Naive thymus-derived CD8-positive, alpha-beta T cell (primary cell): ENCODE measurements around the gene SUPV3L1. TPM values are rescaled to one million over a fixed set of nuclear protein-coding genes. Genes with fewer than 3 reads are reported as not detected.
"Not testable (repeated sequence)": the region's sequence is repeated elsewhere in the genome, so short reads cannot be mapped to it uniquely, and the experiment has no call there.

Source experiments
- ATAC-seq, 2 donors: fragments of 150-1000 bp; cut with Tn5 transposase in 1 of 2; sonication (Bioruptor Pico), chemical (Tn5 transposase) in 1 of 2; 1 replicate in 1 of 2; 2 replicates in 1 of 2; pipeline ENCODE4 v1.10.0; 2021; ENCODE audit warnings: mild to moderate bottlenecking in 2 of 2, moderate library complexity in 2 of 2
- POLR2A ChIA-PET: fragments of 350-600 bp; sonication (Branson Sonifier 250); formaldehyde crosslinking; loops from one replicate; lab custom pipeline; 2021; ENCODE audit warnings: antibody characterized with exemption; lab: Charles Lee
- DNase-seq, 10 donors: peaks; one replicate each; pipeline versions ENCODE4 v3.0.0 to v3.0.0-alpha.2; 2020 to 2022
- H3K27ac Mint-ChIP-seq, 10 donors: one replicate each; pipeline ENCODE4 v1.8.0; 2020 to 2022; ENCODE audit warnings: mild to moderate bottlenecking in 10 of 10, mixed read lengths in 10 of 10, moderate library complexity in 4 of 10, inconsistent platforms in 1 of 10
- H3K27me3 Mint-ChIP-seq, 5 donors: one replicate each; pipeline ENCODE4 v1.8.0; 2021 to 2022; ENCODE audit warnings: mixed read lengths in 5 of 5
- H3K36me3 Mint-ChIP-seq, 3 donors: one replicate each; pipeline ENCODE4 v1.8.0; 2020 to 2022; ENCODE audit warnings: mixed read lengths in 3 of 3, mild to moderate bottlenecking in 2 of 3, inconsistent platforms in 1 of 3
- H3K4me1 Mint-ChIP-seq, 4 donors: one replicate each; pipeline ENCODE4 v1.8.0; 2021 to 2022; ENCODE audit warnings: mixed read lengths in 4 of 4
- H3K4me3 Mint-ChIP-seq, 10 donors: one replicate each; pipeline ENCODE4 v1.8.0; 2020 to 2022; ENCODE audit warnings: mild to moderate bottlenecking in 10 of 10, mixed read lengths in 10 of 10, moderate library complexity in 6 of 10, inconsistent platforms in 1 of 10
- H3K9me3 Mint-ChIP-seq, 9 donors: one replicate each; pipeline ENCODE4 v1.8.0; 2020 to 2022; ENCODE audit warnings: mixed read lengths in 9 of 9, mild to moderate bottlenecking in 3 of 9, inconsistent platforms in 1 of 9, moderate library complexity in 1 of 9
- polyA plus RNA-seq, 3 donors: library from polyadenylated mRNA; unstranded; fragments of 300-500 nt; fragmentation: Illumina TruSeq; gene quantifications; one replicate each; pipeline ENCODE4 v1.2.3, GENCODE V29; 2021
- total RNA-seq, 8 experiments: library from RNA in 2 of 8; stranded (reverse) in 2 of 8; gene quantifications; one replicate each; pipeline ENCODE4 v1.2.3 and lab custom pipeline; 2021 to 2026

The SUPV3L1 gene
- total and polyA plus RNA-seq, 5 experiments from 2014 or later, result 10.8 to 40.3 (median 17.8) TPM

DNA sequence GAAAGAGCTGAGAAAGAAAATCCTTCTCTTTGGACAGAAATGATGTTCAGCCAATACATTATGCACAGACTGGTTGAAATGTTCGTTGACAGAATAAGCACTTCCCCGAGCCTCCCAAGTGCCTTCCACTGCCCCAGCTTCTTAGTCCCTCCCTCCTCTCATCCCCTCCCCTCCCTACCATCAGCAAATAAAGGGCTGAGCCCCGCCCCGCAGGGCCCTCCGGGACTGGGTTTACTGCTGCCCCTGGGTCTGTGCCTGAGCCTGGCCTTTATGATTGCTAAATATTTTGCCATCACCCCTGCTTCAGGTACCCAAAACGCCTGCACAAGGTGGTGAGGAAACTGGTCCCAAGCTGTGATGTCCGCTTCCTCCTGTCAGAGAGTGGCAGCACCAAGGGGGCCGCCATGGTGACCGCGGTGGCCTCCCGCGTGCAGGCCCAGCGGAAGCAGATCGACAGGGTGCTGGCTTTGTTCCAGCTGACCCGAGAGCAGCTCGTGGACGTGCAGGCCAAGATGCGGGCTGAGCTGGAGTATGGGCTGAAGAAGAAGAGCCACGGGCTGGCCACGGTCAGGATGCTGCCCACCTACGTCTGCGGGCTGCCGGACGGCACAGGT lies 68.2 kb downstream of the SUPV3L1 start:
- DNase-seq, result no peak
- Mint-ChIP-seq H3K9me3 (no peaks in the 10 kb centered on the region), H3K4me1 (no peaks in the 10 kb centered on the region), H3K27me3 (no peaks in the 10 kb centered on the region), H3K27ac (no peak overlapping the region), H3K4me3 (no peak overlapping the region), H3K36me3 (peaks cover 0 to 11% (median 0%) of the 10 kb centered on the region in 3 donors)
- POLR2A ChIA-PET, result no interaction called here
- no peak for ATAC-seq

DNA sequence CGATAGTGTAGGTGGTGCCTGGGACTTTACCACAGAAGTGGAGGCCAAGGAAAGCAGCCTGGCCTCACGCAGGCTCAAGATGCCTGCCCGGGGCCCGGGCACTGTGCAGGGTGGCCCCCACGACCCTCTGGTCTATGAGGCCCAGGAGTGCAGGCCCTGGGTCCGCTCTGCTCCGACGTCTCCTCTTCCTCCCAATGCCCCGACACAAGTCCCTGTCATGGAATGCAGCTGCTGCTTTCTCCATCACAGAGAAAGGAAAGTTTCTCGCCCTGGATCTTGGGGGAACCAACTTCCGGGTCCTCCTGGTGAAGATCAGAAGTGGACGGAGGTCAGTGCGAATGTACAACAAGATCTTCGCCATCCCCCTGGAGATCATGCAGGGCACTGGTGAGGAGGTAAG lies 70.0 kb downstream of the SUPV3L1 start:
- POLR2A ChIA-PET, result no interaction called here
- DNase-seq (no peak), ATAC-seq (no peak)
- Mint-ChIP-seq H3K27me3 (no peaks in the 10 kb centered on the region), H3K4me1 (no peaks in the 10 kb centered on the region), H3K27ac (no peak overlapping the region), H3K36me3 (peaks cover 0 to 15% (median 2%) of the 10 kb centered on the region in 3 donors), H3K4me3 (no peak overlapping the region), H3K9me3 (no peaks in the 10 kb centered on the region)

DNA sequence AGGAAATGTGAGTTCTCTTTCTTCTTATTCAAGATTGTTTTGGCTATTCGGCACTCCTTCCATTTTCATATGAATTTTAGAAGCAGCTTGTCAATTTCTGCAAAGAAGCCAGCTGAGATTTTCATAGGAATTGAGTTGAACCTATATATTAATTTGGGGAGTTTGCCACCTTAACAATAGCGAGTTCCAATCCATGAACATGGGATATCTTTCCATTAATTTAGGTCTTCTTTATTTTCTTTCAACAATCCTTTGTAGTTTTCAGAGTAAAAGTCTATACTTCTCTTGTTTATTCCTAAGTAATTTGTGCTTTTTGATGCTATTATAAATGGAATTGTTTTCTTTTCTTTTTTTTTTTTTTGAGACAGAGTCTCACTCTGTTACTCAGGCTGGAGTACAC lies 71.4 kb downstream of the SUPV3L1 start:
- H3K9me3 Mint-ChIP-seq, ATAC-seq, H3K4me1 Mint-ChIP-seq, H3K4me3 Mint-ChIP-seq, H3K27me3 Mint-ChIP-seq, H3K27ac Mint-ChIP-seq, DNase-seq: not testable (repeated sequence)
- POLR2A ChIA-PET, result interaction anchor here (0.7 kb wide), 1 partner anchor 585 kb away, joined by 3 read pairs; no protein-coding TSS in a partner anchor
- H3K36me3 Mint-ChIP-seq, result peaks cover 0 to 15% (median 2%) of the 10 kb centered on the region in 3 donors

DNA sequence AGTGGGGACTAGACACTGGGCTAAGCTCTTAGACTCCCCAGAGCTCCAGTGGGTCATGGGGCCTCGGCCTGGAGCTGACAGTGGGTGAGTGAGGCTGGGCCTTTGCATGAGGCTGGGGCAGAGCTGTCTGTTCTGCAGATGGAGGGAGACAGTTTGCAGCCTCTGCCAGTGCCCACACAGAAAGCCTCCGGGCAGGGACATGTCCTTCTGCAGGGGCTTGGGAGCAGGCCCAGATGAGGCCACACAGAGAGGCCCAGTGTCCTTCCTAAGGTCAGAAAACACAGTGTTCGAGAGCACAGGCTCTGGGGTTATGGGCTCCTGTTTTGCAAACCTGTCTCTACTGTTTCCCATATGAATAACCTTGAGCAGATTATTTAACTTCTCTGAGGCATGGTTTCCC lies 73.1 kb downstream of the SUPV3L1 start:
- Mint-ChIP-seq H3K4me1 (no peaks in the 10 kb centered on the region), H3K27me3 (no peaks in the 10 kb centered on the region), H3K36me3 (peaks cover 0 to 15% (median 2%) of the 10 kb centered on the region in 3 donors), H3K4me3 (no peak overlapping the region), H3K9me3 (no peaks in the 10 kb centered on the region), H3K27ac (no peak overlapping the region)
- DNase-seq (no peak), ATAC-seq (no peak)
- POLR2A ChIA-PET, result no interaction called here

DNA sequence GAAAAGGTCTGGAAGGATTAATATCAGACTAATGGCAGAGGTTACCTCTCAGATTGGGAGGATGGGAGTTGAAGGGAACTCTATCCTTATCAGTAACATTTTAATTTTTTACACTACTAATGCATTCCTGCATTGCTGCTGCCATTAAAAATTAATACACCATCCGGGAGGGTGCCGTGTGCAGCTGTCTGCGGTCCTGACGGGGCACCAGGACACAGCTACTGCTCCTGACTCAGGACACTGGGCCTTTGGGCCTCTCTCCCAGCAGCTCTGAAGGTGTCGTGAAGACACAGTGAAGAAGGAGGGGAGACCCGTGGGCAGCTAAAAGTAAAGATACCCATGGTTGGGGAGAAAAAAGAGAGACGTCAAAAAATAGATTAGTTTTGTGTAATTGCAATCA lies 74.8 kb downstream of the SUPV3L1 start:
- Mint-ChIP-seq H3K4me1 (no peaks in the 10 kb centered on the region), H3K27me3 (no peaks in the 10 kb centered on the region), H3K4me3 (no peak overlapping the region), H3K27ac (peak overlapping the region in 1 of 10 donors; percentile 32), H3K9me3 (no peaks in the 10 kb centered on the region), H3K36me3 (peaks cover 0 to 15% (median 4%) of the 10 kb centered on the region in 3 donors)
- DNase-seq (no peak), ATAC-seq (no peak)
- POLR2A ChIA-PET, result no interaction called here

Other genes with a start within 250 kb of the SUPV3L1 start
- 10 to 100 TPM; 55.5 to 59.3 TPM for gene DDX21, start 224.1 kb upstream of the SUPV3L1 start, total RNA-seq
- 10 to 100 TPM; 14.6 to 19.1 (median 15.4) TPM for gene DDX21, start 224.1 kb upstream of the SUPV3L1 start, polyA plus RNA-seq
- 10 to 100 TPM; 12.6 to 15.6 TPM for gene KIFBP, start 191.4 kb upstream of the SUPV3L1 start, total RNA-seq
- 1 to 10 TPM; 2.2 to 4.4 (median 2.4) TPM for gene KIFBP, start 191.4 kb upstream of the SUPV3L1 start, polyA plus RNA-seq
- 10 to 100 TPM; 70.7 to 74.4 TPM for gene SRGN, start 92.1 kb upstream of the SUPV3L1 start, total RNA-seq
- 100 to 1,000 TPM in 2 of 3 donors, 10 to 100 TPM in 1; 80.3 to 301 (median 110) TPM for gene SRGN, start 92.1 kb upstream of the SUPV3L1 start, polyA plus RNA-seq
- 10 to 100 TPM; 30.7 to 33.4 TPM for gene VPS26A, start 56.1 kb upstream of the SUPV3L1 start, total RNA-seq
- 10 to 100 TPM; 24.1 to 27.4 (median 24.9) TPM for gene VPS26A, start 56.1 kb upstream of the SUPV3L1 start, polyA plus RNA-seq
- under 1 TPM; 0.65 to 0.80 TPM for gene HKDC1, start 40.1 kb downstream of the SUPV3L1 start, total RNA-seq
- gene HKDC1, start 40.1 kb downstream of the SUPV3L1 start, polyA plus RNA-seq, result 1 to 10 TPM in 2 of 3 donors, under 1 TPM in 1; 0.97 to 4.3 (median 1.1) TPM
- gene HK1, start 98.3 kb downstream of the SUPV3L1 start, total RNA-seq, result 10 to 100 TPM; 63.5 to 67.1 TPM
- 100 to 1,000 TPM in 1 of 3 donors, 10 to 100 TPM in 2; 89.9 to 129 (median 97.1) TPM for gene HK1, start 98.3 kb downstream of the SUPV3L1 start, polyA plus RNA-seq
- gene TACR2, start 236.7 kb downstream of the SUPV3L1 start, total RNA-seq, result not detected
- not detected for gene TACR2, start 236.7 kb downstream of the SUPV3L1 start, polyA plus RNA-seq